GM12865 (cell line): ENCODE results near the gene PRDX2.

Experiments used
- DNase-seq: peaks from one replicate; pipeline ENCODE4 v3.0.0; 2010; ENCODE audit warnings: low read depth
- H3K4me3 ChIP-seq: 2 replicates; pipeline ENCODE4 v1.5.1; 2011; ENCODE audit warnings: mild to moderate bottlenecking, low read depth, low read length, control low read depth
- CTCF ChIP-seq: IDR thresholded peaks from 2 replicates; pipeline ENCODE4 v1.5.1; 2011; ENCODE audit warnings: low read length, control low read depth, low read depth, inconsistent platforms; ENCODE audit not compliant: insufficient read depth; ENCODE audit errors: missing control alignments

PRDX2 gene

GRCh38 chr19:12786952-12787351, 14.6 kb downstream of the PRDX2 start:
- no peak overlapping the region for H3K4me3 ChIP-seq
- DNase-seq: no peak
- no peak for TF ChIP-seq CTCF

DNA sequence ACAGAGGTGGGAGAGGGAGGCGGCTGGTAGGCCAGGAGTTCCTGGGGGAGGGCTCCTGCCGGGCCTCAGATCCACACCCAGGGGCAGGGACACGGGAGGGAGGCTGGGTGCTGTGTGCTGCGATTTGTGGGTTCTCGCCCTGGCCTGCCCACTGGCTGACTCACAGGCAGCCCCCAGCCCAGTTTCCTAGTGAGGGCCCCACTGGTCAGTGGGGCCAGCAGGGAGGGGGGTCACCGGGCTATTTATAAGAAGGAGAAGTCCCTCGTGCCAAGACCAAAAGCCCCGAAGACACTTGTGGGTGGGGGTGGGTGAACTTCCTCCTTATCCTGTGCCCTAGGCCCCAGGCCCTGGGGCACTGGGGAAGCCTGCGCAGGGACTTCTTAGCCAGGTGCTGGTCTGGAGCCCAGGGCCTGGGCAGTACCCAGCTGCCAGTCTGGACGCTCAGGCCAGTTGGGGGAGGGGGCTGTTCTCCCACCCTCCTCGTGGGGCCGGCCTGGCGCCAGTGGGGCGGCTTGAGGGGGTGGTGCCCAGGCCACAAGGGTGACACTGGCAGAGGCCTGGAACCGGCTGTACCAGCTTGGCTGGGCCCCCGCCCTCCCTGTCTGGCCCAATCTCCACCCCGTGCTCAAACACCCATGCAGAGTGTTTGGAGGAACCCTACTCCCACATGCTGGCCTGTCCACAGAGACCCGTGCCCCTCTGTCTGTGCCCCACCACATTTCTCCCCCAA, 15.3 kb downstream of the PRDX2 start:
- TF ChIP-seq CTCF: no peak
- peak overlapping the region; percentile 9; the same call in 1 of the 2 replicates for H3K4me3 ChIP-seq
- peak; percentile 47 for DNase-seq

DNA sequence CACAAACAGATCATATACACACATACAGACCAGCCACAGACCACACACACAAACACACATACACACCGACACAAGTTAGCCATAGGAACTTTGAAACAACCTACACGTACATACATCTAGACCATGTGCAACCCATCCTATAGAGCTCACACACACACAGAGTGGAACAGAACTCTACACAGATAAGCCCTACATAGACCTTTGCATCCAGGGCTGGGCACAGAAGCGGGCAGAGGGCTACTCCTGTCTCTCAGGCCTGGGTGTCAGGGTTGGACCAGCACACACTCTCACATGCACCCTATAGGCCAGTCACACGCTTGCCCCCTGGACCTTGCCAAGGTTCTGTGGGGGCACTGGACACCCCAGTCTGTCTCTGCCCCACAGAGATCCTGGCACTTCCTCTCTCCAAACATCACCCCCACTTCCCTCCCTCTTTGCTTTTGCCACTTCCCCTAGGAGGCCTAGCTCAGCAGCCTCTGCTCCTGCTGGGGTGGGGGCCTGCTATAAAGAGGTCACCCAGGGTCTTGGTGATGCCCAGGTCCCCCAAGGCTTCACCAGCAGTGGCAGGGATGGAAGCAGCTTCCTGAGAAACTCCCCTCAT, 16.1 kb downstream of the PRDX2 start:
- TF ChIP-seq CTCF: no peak
- DNase-seq: no peak
- peak overlapping the region; percentile 9 for H3K4me3 ChIP-seq

DNA sequence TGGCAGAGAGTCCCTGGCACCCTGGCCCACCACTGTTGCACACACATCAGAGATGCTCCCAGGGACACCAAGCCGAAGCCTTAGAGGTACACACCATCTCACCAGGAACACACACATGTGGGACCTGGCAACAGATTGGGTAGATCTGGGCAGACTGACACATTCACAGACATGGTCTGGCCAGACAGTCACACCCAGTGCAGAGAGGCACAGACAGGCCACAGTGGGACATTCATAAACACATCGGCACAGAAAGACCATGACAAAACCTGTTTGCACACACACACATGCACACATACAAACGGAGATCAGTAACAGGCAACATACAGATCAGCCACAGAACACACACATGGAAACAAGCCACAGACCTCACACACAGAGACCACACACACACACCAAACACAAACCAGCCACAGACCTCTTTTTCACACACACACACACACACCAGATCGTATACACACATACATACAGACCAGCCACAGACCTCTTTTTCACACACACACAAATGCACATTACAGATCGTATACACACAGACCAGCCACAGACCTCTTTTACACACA, 16.6 kb downstream of the PRDX2 start:
- TF ChIP-seq CTCF: no peak
- DNase-seq: peak; percentile 63

GRCh38 chr19:12784394-12784870, 17.2 kb downstream of the PRDX2 start:
- no peak for TF ChIP-seq CTCF
- DNase-seq: peak; percentile 55
- no peak overlapping the region for H3K4me3 ChIP-seq

More for the DNA sequence above, 16.6 kb downstream of the PRDX2 start:
- no peak overlapping the region for H3K4me3 ChIP-seq

- H3K4me3 ChIP-seq: no peak overlapping the region
- TF ChIP-seq CTCF: no peak
- DNase-seq: peak; percentile 35
Observed at GRCh38 chr19:12783849-12784393, 17.7 kb downstream of the PRDX2 start.
